ENCODE results near the gene EXOG.

GRCh38 chr3:38545983-38546382 is 49.8 kb downstream of the EXOG start:
- no peak for TF ChIP-seq CTCF (optimal IDR thresholded peaks at IDR 0.05 in 1 of 3, IDR thresholded peaks at IDR 0.05 in 1 of 3, conservative IDR thresholded peaks at IDR 0.05 in 1 of 3; ENCODE audit: extremely low read depth in 1 of 3, insufficient read depth in 2 of 3, low read length in 3 of 3)
- TF ChIP-seq EZH2 (IDR thresholded peaks at IDR 0.05; ENCODE audit: low read length) = no peak
